Stimulated activated CD8-positive, alpha-beta memory T cell treated with anti-CD3 and anti-CD28 coated beads, Interleukin-7, amount 100 ng/mL, for 48 hours (primary cell): ENCODE measurements around the gene DDR2.
"Not testable (repeated sequence)": the region's sequence is repeated elsewhere in the genome, so short reads cannot be mapped to it uniquely, and the experiment has no call there.

Source experiments
- DNase-seq, 2 donors: peaks; one replicate each; pipeline ENCODE4 v3.0.0-alpha.2; 2020; ENCODE audit warnings: low read depth in 1 of 2; ENCODE audit errors: extremely low read depth in 1 of 2

The DDR2 gene

GRCh38 chr1:162753998-162754585 lies 121.8 kb downstream of the DDR2 start:
- DNase-seq = no peak

- DNase-seq = no peak
Measured at GRCh38 chr1:162755306-162755705, 123.0 kb downstream of the DDR2 start.

GRCh38 chr1:162756523-162756922 lies 124.3 kb downstream of the DDR2 start:
- no peak for DNase-seq

DNA sequence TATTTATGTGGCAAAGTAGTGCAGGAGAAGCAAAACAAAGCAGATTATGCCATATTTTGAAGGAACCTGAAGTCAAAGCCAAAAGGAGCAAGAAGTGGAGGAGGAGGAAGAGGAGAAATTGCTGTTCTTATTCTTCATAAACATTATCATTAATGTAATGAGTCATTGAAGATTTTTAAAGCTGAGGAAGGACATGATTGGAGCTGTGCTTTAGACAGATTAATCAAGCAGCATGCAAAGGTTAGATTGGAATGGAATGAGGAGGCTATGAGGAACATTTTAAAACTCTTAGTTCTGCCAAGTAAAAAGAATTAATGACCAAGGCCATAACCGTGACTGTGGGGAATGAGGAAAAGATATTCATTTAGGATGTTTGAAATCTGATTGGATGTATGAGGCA lies 125.2 kb downstream of the DDR2 start:
- DNase-seq = no peak

DNA sequence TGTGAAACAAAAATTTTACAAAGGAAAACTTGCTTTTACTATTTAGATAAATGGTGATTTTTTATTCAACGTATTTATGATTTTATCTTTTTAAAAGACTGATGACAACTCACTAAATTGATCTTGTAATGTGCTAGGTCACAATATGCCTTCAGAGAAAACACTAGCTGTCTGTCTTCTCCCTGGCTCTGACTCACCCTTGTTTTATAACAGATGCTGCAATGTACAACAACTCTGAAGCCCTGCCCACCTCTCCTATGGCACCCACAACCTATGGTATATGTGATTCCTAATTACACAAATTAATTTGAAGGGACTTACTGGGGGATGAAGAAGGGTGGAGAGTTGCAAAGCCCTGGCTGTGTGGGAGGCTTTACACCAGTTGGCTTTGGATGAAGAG lies 133.5 kb downstream of the DDR2 start:
- DNase-seq = no peak

- no peak for DNase-seq
Measured at GRCh38 chr1:162772571-162773154, 140.4 kb downstream of the DDR2 start.

GRCh38 chr1:162774007-162774406 lies 141.7 kb downstream of the DDR2 start:
- no peak for DNase-seq

GRCh38 chr1:162779043-162779442 lies 146.8 kb downstream of the DDR2 start:
- DNase-seq = no peak

GRCh38 chr1:162782671-162783070 lies 150.4 kb downstream of the DDR2 start:
- DNase-seq = no peak

DNA sequence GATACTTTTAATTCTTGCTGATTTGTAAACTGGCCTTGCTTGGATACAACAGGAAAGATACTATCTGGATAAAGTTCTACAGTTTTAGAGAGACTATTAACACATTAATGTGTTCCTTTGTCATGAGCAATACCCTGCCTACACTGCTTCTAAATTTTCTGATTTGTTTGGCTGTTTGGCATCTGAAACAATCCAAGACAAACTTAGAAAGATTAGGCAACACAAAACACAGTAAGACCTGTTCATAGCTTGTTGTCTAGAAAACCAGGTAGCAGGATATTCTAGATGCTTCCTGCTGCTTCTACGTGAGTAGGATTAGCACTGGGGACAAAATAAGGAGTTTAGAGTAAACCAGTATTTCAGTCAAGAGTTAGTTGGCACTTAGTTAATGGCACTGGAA lies 152.7 kb downstream of the DDR2 start:
- not testable (repeated sequence) for DNase-seq

DNA sequence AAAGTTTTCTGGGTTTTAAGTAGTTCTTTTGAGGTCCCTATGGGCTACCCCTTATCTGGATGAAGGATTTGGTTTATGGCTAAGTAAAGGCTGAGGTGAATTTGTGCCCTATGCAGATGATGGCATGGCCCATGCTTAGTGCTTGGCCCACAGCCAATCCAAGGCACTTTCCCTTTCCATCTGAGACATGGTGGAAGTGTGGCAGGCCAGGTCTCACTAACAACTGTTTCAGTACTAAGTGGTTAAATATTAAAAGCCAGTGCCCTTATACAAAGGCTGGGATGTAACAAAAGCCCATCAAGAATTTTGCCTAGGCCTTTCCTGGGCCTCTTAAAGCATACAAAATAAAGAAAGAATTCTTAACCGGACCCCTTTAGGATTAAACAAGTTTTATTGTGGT lies 156.5 kb downstream of the DDR2 start:
- DNase-seq = not testable (repeated sequence)

DNA sequence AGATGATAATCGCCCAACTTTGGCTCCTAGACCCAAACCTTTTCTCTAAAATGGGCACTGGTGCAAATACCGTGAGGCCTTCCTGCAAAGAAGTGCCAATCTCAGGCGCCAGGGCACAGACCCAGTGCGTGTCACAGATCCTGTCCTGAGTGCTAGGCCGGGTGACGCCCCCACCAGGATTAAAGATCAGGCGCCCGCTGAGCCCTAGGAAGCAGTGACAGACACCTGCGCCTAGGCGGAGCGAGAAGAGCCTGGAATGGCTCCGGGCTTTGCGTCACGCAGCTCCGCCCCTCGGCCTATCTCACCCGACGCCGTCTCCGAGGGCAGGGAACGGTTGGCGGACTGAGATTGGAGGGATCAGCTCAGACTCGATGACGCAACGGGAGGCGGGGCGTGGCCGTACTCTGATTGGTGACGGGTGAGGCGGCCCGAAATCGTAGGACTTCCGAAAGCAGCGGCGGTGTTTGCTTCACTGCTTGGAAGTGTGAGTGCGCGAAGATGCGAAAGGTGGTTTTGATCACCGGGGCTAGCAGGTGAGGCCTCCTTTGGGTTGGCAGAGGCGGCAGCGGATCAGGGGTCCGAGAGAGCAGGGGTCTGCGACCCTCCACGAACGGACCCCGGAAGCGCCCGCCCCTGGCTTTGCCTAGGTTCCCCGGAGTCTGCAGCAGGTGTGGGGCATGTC lies 158.2 kb downstream of the DDR2 start, which contains the start of gene HSD17B7:
TSS of gene HSD17B7 (plus strand) at position 400 of the 682 bp plus-strand sequence. CDS start at position 499, 99 bp downstream.
- DNase-seq = peak; percentile 45 to 71

DNA sequence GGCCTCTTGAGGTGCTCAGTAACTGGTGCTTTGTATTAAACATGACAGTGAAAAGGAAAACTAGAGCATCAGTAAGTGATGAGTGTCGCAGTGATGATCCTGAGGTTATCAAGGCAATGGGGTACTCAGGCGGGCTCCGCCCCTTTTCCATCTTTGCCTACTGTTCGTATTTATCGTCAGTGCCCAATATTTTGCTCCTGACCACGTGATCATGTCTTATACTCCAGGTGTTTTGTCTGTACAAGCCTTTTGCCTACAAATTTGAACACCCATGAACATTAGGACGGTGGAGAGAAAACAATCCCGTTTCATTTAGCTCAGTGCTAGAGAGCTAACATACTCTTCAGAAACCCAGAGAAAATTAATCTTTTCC lies 158.7 kb downstream of the DDR2 start:
- DNase-seq = not testable (repeated sequence)

DNA sequence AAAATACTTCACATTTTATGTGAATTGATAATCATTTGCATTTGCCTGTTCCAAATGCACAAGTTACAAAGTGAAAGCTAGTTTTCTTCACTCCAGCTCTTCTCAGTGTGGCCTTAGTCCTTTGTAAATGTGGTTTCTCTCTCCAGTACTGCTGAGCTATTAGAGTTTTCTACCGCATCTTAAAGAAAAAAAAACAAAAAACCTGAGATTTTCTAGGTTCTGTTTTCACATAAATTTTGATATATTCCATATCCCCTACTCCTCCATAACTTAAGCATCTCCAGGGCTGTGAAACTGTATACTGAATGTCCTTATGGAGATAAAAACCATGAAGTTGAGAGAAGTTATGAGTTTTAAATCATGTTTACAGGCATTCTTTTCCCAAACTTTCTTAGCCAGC lies 162.0 kb downstream of the DDR2 start:
- DNase-seq = not testable (repeated sequence)

- not testable (repeated sequence) for DNase-seq
Measured at GRCh38 chr1:162796617-162797279, 164.5 kb downstream of the DDR2 start.

DNA sequence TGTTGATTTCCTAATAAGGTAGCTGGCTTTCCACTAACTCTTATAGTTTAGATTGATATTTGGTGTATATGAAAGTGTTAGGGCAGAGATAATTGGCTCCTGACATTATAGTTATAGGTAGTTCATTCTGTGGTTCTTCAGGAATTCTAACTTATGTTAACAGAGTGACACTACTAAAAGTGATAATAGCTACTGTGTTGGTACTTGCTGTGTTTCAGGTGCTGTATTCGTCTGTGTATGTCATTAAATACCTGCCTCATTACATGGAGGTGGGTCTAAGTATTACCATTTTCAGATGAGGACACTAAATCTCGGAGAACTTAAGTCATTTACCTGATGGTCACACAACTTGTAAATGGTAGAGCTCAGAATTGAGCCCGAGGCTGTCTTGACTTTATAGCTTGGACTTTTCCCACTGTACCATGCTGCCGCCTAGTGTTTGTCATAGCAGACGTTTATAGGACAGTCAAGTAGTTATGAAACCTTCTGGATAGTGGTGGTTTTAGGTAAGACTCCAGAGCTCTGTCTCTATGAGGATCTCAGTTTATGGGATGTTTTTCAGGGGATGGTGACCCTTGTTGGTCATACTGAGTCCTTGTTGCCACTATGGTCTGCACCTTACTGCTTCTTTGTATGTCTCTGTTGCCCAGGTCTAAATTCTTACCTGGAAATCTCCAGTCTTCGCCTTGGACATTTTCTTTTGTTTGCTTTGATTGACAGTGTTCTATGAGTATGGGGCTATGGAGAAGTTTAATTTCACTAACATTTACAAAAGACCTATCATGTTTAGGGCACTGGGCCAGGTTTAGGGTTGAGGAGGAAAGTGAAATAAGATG lies 167.9 kb downstream of the DDR2 start:
- DNase-seq = not testable (repeated sequence)

- DNase-seq = not testable (repeated sequence)
Measured at GRCh38 chr1:162807503-162807902, 175.2 kb downstream of the DDR2 start.

DNA sequence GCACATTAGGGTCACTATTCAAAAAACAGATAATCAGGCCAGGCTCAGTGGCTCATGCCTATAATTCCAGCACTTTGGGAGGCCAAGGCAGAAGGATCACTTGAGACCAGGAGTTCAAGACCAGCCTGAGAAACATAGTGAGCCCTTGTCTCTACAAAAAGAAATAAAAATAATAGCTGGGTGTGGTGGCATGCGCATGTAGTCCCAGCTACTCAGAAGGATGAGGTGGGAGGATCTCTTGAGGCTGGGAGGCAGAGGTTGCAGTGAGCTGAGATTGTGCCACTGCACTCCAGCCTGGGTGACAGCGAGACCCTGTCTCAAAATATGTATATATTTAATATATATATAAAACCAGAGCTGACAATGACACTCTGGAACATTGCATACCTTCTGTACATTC lies 180.1 kb downstream of the DDR2 start:
- DNase-seq = not testable (repeated sequence)

GRCh38 chr1:162818136-162818535 lies 185.9 kb downstream of the DDR2 start:
- DNase-seq = not testable (repeated sequence)

DNA sequence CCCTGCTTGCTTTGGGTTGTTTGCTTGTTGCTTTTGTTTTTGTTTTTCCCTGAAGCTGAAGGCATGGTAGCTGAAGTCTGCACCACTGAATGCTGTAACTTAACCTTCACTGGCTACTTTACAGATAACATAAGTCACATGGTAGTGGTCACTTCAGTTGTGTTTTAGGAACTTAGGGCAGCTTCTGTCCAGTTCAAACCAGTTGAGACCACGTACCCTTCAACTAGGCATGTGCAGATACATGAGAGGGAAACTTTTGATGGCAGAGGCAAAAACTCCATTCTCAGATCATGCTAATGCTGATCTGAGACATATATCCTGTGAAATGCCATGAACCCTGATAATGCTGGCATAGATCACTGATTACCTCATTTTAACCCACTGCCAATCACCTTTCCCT lies 186.4 kb downstream of the DDR2 start:
- DNase-seq = not testable (repeated sequence)
